GM23338 (cell line): ENCODE results near the gene NKX2-2. TPM values are rescaled to one million over a fixed set of nuclear protein-coding genes. Genes with fewer than 3 reads are reported as not detected.
A peak's percentile ranks its signal among the peaks of the same experiment; 100 is the strongest.

ENCODE experiments used
- ATAC-seq: fragments of 200-7000 bp; cut with Tn5 transposase; 3 replicates; pipeline ENCODE4 v1.9.1; 2020
- DNase-seq: peaks from one replicate; pipeline ENCODE4 v3.0.0-alpha.2; 2015; ENCODE audit warnings: low spot score
- H2AFZ ChIP-seq: fragments of 200-600 bp; sonication (generic); 2 replicates; pipeline ENCODE4 v1.8.0; 2016; ENCODE audit warnings: antibody characterized with exemption, mild to moderate bottlenecking, moderate library complexity
- H3F3A ChIP-seq: fragments of 200-600 bp; sonication (generic); replicated peaks from 2 replicates; pipeline ENCODE4 v1.8.0; 2017; ENCODE audit warnings: antibody characterized with exemption, mixed run types, low read depth
- H3K27ac ChIP-seq: fragments of 200-600 bp; sonication (generic); 2 replicates; pipeline ENCODE4 v1.6.1; 2016; ENCODE audit warnings: low read depth
- H3K27me3 ChIP-seq: fragments of 200-600 bp; sonication (generic); 2 replicates; pipeline ENCODE4 v1.8.0; 2016; ENCODE audit warnings: mild to moderate bottlenecking, mixed run types, moderate library complexity; ENCODE audit not compliant: insufficient read depth
- H3K36me3 ChIP-seq: fragments of 200-600 bp; sonication (generic); 2 replicates; pipeline ENCODE4 v1.8.0; 2016; ENCODE audit warnings: mild to moderate bottlenecking; ENCODE audit not compliant: insufficient read depth
- H3K4me1 ChIP-seq: fragments of 200-600 bp; sonication (generic); 2 replicates; pipeline ENCODE4 v1.8.0; 2016; ENCODE audit warnings: mild to moderate bottlenecking, moderate library complexity; ENCODE audit not compliant: insufficient read depth
- H3K4me2 ChIP-seq: fragments of 200-600 bp; sonication (generic); 2 replicates; pipeline ENCODE4 v1.7.1; 2017; ENCODE audit warnings: mixed run types
- H3K4me3 ChIP-seq: fragments of 200-600 bp; sonication (generic); 2 replicates; pipeline ENCODE4 v1.6.1; 2016; ENCODE audit warnings: mixed run types
- H3K79me2 ChIP-seq: fragments of 200-600 bp; sonication (generic); replicated peaks from 2 replicates; pipeline ENCODE4 v1.8.0; 2017; ENCODE audit warnings: mild to moderate bottlenecking; ENCODE audit not compliant: insufficient read depth
- H3K9me2 ChIP-seq: fragments of 200-600 bp; sonication (generic); 2 replicates; pipeline ENCODE4 v1.8.0; 2017; ENCODE audit not compliant: insufficient read depth
- H4K20me1 ChIP-seq: fragments of 200-600 bp; sonication (generic); replicated peaks from 2 replicates; pipeline ENCODE4 v1.8.0; 2017; ENCODE audit warnings: mild to moderate bottlenecking; ENCODE audit not compliant: insufficient read depth
- H3K27ac Mint-ChIP-seq: 2 replicates; pipeline ENCODE4 v1.8.0; 2020; ENCODE audit warnings: inconsistent platforms, mild to moderate bottlenecking, moderate library complexity, mixed read lengths
- H3K27me3 Mint-ChIP-seq: 3 replicates; pipeline ENCODE4 v1.8.0; 2022; ENCODE audit warnings: low read depth, mild to moderate bottlenecking, moderate library complexity, mixed read lengths, inconsistent platforms; ENCODE audit not compliant: insufficient read depth, poor library complexity
- H3K36me3 Mint-ChIP-seq: 3 replicates; pipeline ENCODE4 v1.8.0; 2021; ENCODE audit warnings: low read depth, mild to moderate bottlenecking, inconsistent platforms, moderate library complexity, mixed read lengths
- H3K4me1 Mint-ChIP-seq: 3 replicates; pipeline ENCODE4 v1.8.0; 2020; ENCODE audit warnings: mild to moderate bottlenecking, inconsistent platforms, mixed read lengths
- H3K4me3 Mint-ChIP-seq: 3 replicates; pipeline ENCODE4 v1.8.0; 2021; ENCODE audit warnings: moderate library complexity, mild to moderate bottlenecking, inconsistent platforms, mixed read lengths
- H3K9me3 Mint-ChIP-seq: 3 replicates; pipeline ENCODE4 v1.8.0; 2020; ENCODE audit warnings: moderate library complexity, mild to moderate bottlenecking, inconsistent platforms, mixed read lengths
- CREB1 ChIP-seq: fragments of 250-450 bp; sonication (Bioruptor Pico); IDR thresholded peaks from 2 replicates; pipeline ENCODE4 v1.5.0; 2020; ENCODE audit warnings: low read depth, mild to moderate bottlenecking, moderate library complexity
- EZH2 ChIP-seq: fragments of 200-600 bp; sonication (generic); IDR thresholded peaks from one replicate; pipeline ENCODE4 v1.8.0; 2017; ENCODE audit warnings: antibody characterized with exemption, mild to moderate bottlenecking, low read depth; ENCODE audit not compliant: unreplicated experiment
- EZH2phosphoT487 ChIP-seq: fragments of 200-600 bp; sonication (generic); IDR thresholded peaks from one replicate; pipeline ENCODE4 v1.8.1; 2018; ENCODE audit warnings: antibody characterized with exemption; ENCODE audit not compliant: unreplicated experiment
- STAT1 ChIP-seq: IDR thresholded peaks from one replicate; pipeline ENCODE4 v1.6.1; 2016; ENCODE audit warnings: antibody characterized with exemption; ENCODE audit not compliant: unreplicated experiment
- ZNF114 ChIP-seq: fragments of 250-450 bp; sonication (Bioruptor Pico); IDR thresholded peaks from 2 replicates; pipeline ENCODE4 v1.5.0; 2020; ENCODE audit warnings: mild to moderate bottlenecking, moderate library complexity
- polyA plus RNA-seq: library from polyadenylated mRNA; unstranded; fragments of >200 nt; fragmentation: Nextera tagmentation; extraction: Ambion mirVana; gene quantifications from 2 replicates; pipeline ENCODE4 v1.2.1, GENCODE V29; 2016
- total RNA-seq: library from RNA; depleted of rRNA; stranded (reverse); fragments of >200 nt; shearing (Covaris generic); gene quantifications from 2 replicates; pipeline ENCODE4 v1.2.3, GENCODE V29; 2014
- TF ChIP-seq, protein P1 (sequence below): fragments of 250-450 bp; sonication (Bioruptor Pico); IDR thresholded peaks from 2 replicates; pipeline ENCODE4 v1.5.0; 2020; ENCODE audit warnings: mild to moderate bottlenecking, moderate library complexity

The NKX2-2 gene
- total and polyA plus RNA-seq, 2 experiments from 2014 or later, result not detected

DNA sequence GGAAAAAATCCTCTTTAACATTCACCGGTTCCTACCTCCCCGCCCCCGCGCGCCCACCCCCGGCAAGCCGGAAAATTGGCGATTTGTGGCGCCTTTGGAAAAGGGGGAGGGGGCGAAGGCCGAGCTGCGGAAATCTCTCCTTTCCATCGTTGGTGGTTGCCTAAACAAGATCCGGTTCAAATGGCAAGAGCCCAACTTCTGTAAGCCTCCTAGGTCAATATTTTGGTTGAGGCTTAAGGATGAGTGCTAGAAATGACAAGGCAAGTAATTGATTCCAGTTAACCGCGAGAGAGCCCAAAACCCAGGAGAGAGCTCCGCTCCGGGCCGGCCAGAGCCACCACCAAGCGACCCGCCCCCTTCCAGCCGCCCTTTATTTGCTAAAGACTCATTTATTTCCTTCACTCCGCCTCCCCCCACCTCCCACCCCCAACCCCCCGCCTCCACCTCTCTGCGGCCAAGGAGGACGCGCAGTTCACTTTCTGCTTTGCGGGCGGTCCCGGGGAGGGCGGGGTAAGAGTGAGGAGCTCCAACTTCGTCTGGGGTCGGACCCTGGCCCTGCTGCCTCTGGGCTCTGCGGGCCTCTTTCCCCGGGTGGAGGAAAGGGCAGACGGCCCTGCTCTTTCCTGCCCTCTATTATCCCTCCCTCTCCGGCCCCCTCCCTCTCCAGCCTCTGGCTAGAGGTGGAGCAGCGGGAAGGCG, 838 bp upstream of the NKX2-2 start:
- Mint-ChIP-seq H3K9me3 (no peaks in the 10 kb centered on the region; the same call in 1 of the 3 replicates), H3K27ac (no peak overlapping the region), H3K27me3 (peaks cover 90% of the 10 kb centered on the region), H3K4me1 (peaks cover 52% of the 10 kb centered on the region), H3K4me3 (peak overlapping the region; percentile 67), H3K36me3 (no peaks in the 10 kb centered on the region)
- DNase-seq (peak; percentile 90), ATAC-seq (peak; percentile 51)
- H3K4me1 ChIP-seq, result peaks cover 71% of the 10 kb centered on the region
- peaks cover 4% of the 10 kb centered on the region; the same call in 1 of the 2 replicates for H4K20me1 ChIP-seq
- H3K27ac ChIP-seq, result no peak overlapping the region
- no peaks in the 10 kb centered on the region for H3K36me3 ChIP-seq
- H3K4me3 ChIP-seq, result peak overlapping the region; percentile 56
- TF ChIP-seq STAT1 (no peak), CREB1 (CRISPR knock-in tag) (no peak), ZNF114 (CRISPR knock-in tag) (no peak), EZH2phosphoT487 (no peak), EZH2 (no peak)
- TF ChIP-seq, protein P1, sequence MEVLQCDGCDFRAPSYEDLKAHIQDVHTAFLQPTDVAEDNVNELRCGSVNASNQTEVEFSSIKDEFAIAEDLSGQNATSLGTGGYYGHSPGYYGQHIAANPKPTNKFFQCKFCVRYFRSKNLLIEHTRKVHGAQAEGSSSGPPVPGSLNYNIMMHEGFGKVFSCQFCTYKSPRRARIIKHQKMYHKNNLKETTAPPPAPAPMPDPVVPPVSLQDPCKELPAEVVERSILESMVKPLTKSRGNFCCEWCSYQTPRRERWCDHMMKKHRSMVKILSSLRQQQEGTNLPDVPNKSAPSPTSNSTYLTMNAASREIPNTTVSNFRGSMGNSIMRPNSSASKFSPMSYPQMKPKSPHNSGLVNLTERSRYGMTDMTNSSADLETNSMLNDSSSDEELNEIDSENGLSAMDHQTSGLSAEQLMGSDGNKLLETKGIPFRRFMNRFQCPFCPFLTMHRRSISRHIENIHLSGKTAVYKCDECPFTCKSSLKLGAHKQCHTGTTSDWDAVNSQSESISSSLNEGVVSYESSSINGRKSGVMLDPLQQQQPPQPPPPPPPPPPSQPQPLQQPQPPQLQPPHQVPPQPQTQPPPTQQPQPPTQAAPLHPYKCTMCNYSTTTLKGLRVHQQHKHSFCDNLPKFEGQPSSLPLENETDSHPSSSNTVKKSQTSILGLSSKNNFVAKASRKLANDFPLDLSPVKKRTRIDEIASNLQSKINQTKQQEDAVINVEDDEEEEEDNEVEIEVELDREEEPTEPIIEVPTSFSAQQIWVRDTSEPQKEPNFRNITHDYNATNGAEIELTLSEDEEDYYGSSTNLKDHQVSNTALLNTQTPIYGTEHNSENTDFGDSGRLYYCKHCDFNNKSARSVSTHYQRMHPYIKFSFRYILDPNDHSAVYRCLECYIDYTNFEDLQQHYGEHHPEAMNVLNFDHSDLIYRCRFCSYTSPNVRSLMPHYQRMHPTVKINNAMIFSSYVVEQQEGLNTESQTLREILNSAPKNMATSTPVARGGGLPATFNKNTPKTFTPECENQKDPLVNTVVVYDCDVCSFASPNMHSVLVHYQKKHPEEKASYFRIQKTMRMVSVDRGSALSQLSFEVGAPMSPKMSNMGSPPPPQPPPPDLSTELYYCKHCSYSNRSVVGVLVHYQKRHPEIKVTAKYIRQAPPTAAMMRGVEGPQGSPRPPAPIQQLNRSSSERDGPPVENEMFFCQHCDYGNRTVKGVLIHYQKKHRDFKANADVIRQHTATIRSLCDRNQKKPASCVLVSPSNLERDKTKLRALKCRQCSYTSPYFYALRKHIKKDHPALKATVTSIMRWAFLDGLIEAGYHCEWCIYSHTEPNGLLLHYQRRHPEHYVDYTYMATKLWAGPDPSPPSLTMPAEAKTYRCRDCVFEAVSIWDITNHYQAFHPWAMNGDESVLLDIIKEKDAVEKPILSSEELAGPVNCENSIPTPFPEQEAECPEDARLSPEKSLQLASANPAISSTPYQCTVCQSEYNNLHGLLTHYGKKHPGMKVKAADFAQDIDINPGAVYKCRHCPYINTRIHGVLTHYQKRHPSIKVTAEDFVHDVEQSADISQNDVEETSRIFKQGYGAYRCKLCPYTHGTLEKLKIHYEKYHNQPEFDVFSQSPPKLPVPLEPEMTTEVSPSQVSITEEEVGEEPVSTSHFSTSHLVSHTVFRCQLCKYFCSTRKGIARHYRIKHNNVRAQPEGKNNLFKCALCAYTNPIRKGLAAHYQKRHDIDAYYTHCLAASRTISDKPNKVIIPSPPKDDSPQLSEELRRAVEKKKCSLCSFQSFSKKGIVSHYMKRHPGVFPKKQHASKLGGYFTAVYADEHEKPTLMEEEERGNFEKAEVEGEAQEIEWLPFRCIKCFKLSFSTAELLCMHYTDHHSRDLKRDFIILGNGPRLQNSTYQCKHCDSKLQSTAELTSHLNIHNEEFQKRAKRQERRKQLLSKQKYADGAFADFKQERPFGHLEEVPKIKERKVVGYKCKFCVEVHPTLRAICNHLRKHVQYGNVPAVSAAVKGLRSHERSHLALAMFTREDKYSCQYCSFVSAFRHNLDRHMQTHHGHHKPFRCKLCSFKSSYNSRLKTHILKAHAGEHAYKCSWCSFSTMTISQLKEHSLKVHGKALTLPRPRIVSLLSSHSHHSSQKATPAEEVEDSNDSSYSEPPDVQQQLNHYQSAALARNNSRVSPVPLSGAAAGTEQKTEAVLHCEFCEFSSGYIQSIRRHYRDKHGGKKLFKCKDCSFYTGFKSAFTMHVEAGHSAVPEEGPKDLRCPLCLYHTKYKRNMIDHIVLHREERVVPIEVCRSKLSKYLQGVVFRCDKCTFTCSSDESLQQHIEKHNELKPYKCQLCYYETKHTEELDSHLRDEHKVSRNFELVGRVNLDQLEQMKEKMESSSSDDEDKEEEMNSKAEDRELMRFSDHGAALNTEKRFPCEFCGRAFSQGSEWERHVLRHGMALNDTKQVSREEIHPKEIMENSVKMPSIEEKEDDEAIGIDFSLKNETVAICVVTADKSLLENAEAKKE (CRISPR knock-in tag), result no peak
- peaks cover 91% of the 10 kb centered on the region for H3K27me3 ChIP-seq
- peak overlapping the region; percentile 85 for H3K4me2 ChIP-seq
- H3F3A ChIP-seq, result peaks cover 26% of the 10 kb centered on the region
- H2AFZ ChIP-seq, result 0 out of 2 replicates have a peak overlapping the region, but pooled peaks have one; percentile 45
- H3K9me2 ChIP-seq, result no peaks in the 10 kb centered on the region
- H3K79me2 ChIP-seq, result no peaks in the 10 kb centered on the region
